Kidney glomerular epithelial cell (primary cell): ENCODE results near the gene CPAMD8.
A peak's percentile ranks its signal among the peaks of the same experiment; 100 is the strongest.

Experiments
- DNase-seq: peaks from one replicate; lab custom pipeline; 2025; lab: John Stamatoyannopoulos, UW

Gene CPAMD8

GRCh38 chr19:16874250-16874977 lies 152.2 kb downstream of the CPAMD8 start:
- DNase-seq, result no peak

GRCh38 chr19:16873594-16873993 lies 153.0 kb downstream of the CPAMD8 start:
- DNase-seq, result no peak

- DNase-seq, result no peak
Observed at GRCh38 chr19:16872728-16873127, 153.9 kb downstream of the CPAMD8 start.

GRCh38 chr19:16871871-16872270 lies 154.7 kb downstream of the CPAMD8 start:
- DNase-seq, result no peak

GRCh38 chr19:16869331-16869972 lies 157.2 kb downstream of the CPAMD8 start:
- no peak for DNase-seq

- DNase-seq, result no peak
Observed at GRCh38 chr19:16868423-16869130, 158.0 kb downstream of the CPAMD8 start.

GRCh38 chr19:16867211-16867610 lies 159.4 kb downstream of the CPAMD8 start:
- no peak for DNase-seq

- no peak for DNase-seq
Observed at GRCh38 chr19:16862826-16863415, 163.7 kb downstream of the CPAMD8 start.

- DNase-seq, result no peak
Observed at GRCh38 chr19:16861834-16862233, 164.8 kb downstream of the CPAMD8 start.

- no peak for DNase-seq
Observed at GRCh38 chr19:16861011-16861410, 165.6 kb downstream of the CPAMD8 start.

- DNase-seq, result no peak
Observed at GRCh38 chr19:16860118-16860517, 166.5 kb downstream of the CPAMD8 start.

- no peak for DNase-seq
Observed at GRCh38 chr19:16859626-16860025, 167.0 kb downstream of the CPAMD8 start.

GRCh38 chr19:16856091-16856490 lies 170.5 kb downstream of the CPAMD8 start:
- DNase-seq, result no peak

- no peak for DNase-seq
Observed at GRCh38 chr19:16853066-16853465, 173.5 kb downstream of the CPAMD8 start.

GRCh38 chr19:16851031-16851712 lies 175.4 kb downstream of the CPAMD8 start:
- peak; percentile 65 for DNase-seq

GRCh38 chr19:16850133-16850532 lies 176.5 kb downstream of the CPAMD8 start:
- DNase-seq, result no peak

- DNase-seq, result no peak
Observed at GRCh38 chr19:16849168-16849567, 177.4 kb downstream of the CPAMD8 start.

- DNase-seq, result no peak
Observed at GRCh38 chr19:16847430-16847829, 179.2 kb downstream of the CPAMD8 start.

- no peak for DNase-seq
Observed at GRCh38 chr19:16846901-16847300, 179.7 kb downstream of the CPAMD8 start.
